Measurements from ENCODE around the gene BANP. TPM values are rescaled to one million over a fixed set of nuclear protein-coding genes. Genes with fewer than 3 reads are reported as not detected.
"Not testable (repeated sequence)": the region's sequence is repeated elsewhere in the genome, so short reads cannot be mapped to it uniquely, and the experiment has no call there.

Gene BANP
- total and polyA plus RNA-seq, 3 donors from 2014 or later, result 25.3 to 60.2 (median 55.9) TPM

GRCh38 chr16:88074041-88074440 is 122.8 kb downstream of the BANP start:
- TF ChIP-seq CTCF (IDR thresholded peaks at IDR 0.05), result no peak
- no peak for TF ChIP-seq POLR2A (IDR thresholded peaks at IDR 0.05)
- DNase-seq, result no peak

GRCh38 chr16:88076211-88076931 is 125.1 kb downstream of the BANP start:
- no peak for DNase-seq
- no peaks in the 10 kb centered on the region for H3K9me3 ChIP-seq
- no peak overlapping the region for H3K27ac ChIP-seq
- WGBS, 2 donors, result 62 to 82% methylated on average over 44 to 54 of the region's 57 CpGs
- no peaks in the 10 kb centered on the region for H3K36me3 ChIP-seq (ENCODE audit: low read depth, missing control alignments)
- no peaks in the 10 kb centered on the region for H3K4me1 ChIP-seq
- intact Hi-C loops (cut with DNase I; ENCODE audit: low total_unique reads), result no loop called here
- TF ChIP-seq POLR2A (IDR thresholded peaks at IDR 0.05) (no peak), CTCF (IDR thresholded peaks at IDR 0.05) (no peak)
- H3K27me3 ChIP-seq, result no peaks in the 10 kb centered on the region
- no peak overlapping the region for H3K4me3 ChIP-seq

More at GRCh38 chr16:88074041-88074440, 122.8 kb downstream of the BANP start:
- H3K36me3 ChIP-seq (ENCODE audit: low read depth, missing control alignments), result no peaks in the 10 kb centered on the region
- H3K4me3 ChIP-seq, result no peak overlapping the region
- 93 to 100% methylated on average over 1 to 6 of the region's 6 CpGs for WGBS, 2 donors
- no peaks in the 10 kb centered on the region for H3K27me3 ChIP-seq
- no peaks in the 10 kb centered on the region for H3K4me1 ChIP-seq
- H3K27ac ChIP-seq, result no peak overlapping the region
- intact Hi-C loops (cut with DNase I; ENCODE audit: low total_unique reads), result no loop called here
- no peaks in the 10 kb centered on the region for H3K9me3 ChIP-seq

- 62 to 73% methylated on average over 5 of the region's 5 CpGs for WGBS, 2 donors
- H3K36me3 ChIP-seq (ENCODE audit: low read depth, missing control alignments); H3K4me3 ChIP-seq; H3K27ac ChIP-seq; H3K27me3 ChIP-seq; H3K9me3 ChIP-seq; DNase-seq; intact Hi-C loops (cut with DNase I; ENCODE audit: low total_unique reads); H3K4me1 ChIP-seq: not testable (repeated sequence)
Measured at GRCh38 chr16:88076932-88077320, 125.7 kb downstream of the BANP start.

GRCh38 chr16:88077328-88078108 is 126.3 kb downstream of the BANP start:
- H3K27ac ChIP-seq, result no peak overlapping the region
- H3K27me3 ChIP-seq, result no peaks in the 10 kb centered on the region
- no peaks in the 10 kb centered on the region for H3K9me3 ChIP-seq
- no peak for DNase-seq
- H3K4me3 ChIP-seq, result no peak overlapping the region
- intact Hi-C loops (cut with DNase I; ENCODE audit: low total_unique reads), result no loop called here
- TF ChIP-seq POLR2A (IDR thresholded peaks at IDR 0.05), result no peak
- H3K36me3 ChIP-seq (ENCODE audit: low read depth, missing control alignments), result no peaks in the 10 kb centered on the region
- H3K4me1 ChIP-seq, result no peaks in the 10 kb centered on the region
- 72 to 85% methylated on average over 27 to 30 of the region's 30 CpGs for WGBS, 2 donors

- no peak for DNase-seq
- H3K9me3 ChIP-seq, result no peaks in the 10 kb centered on the region
- H3K36me3 ChIP-seq (ENCODE audit: low read depth, missing control alignments), result no peaks in the 10 kb centered on the region
- H3K4me3 ChIP-seq, result no peak overlapping the region
- intact Hi-C loops (cut with DNase I; ENCODE audit: low total_unique reads), result no loop called here
- no peak overlapping the region for H3K27ac ChIP-seq
- no peaks in the 10 kb centered on the region for H3K27me3 ChIP-seq
- TF ChIP-seq POLR2A (IDR thresholded peaks at IDR 0.05) (no peak), CTCF (IDR thresholded peaks at IDR 0.05) (no peak)
- H3K4me1 ChIP-seq, result no peaks in the 10 kb centered on the region
- WGBS, 2 donors, result 88 to 89% methylated on average over 17 of the region's 17 CpGs
Measured at GRCh38 chr16:88078111-88078775, 127.0 kb downstream of the BANP start.
